CD4-positive, alpha-beta T cell (primary cell): ENCODE measurements around the gene RCAN2. TPM values are rescaled to one million over a fixed set of nuclear protein-coding genes. Genes with fewer than 3 reads are reported as not detected.

Experiments used
- ATAC-seq: fragments of 200-7000 bp; cut with Tn5 transposase; one replicate; pipeline ENCODE4 v1.10.0; 2022; ENCODE audit warnings: mild to moderate bottlenecking; ENCODE audit not compliant: poor library complexity
- CTCF ChIA-PET: fragments of 350-600 bp; sonication (Branson Sonifier 250); formaldehyde crosslinking; loops from one replicate; lab custom pipeline; 2021; ENCODE audit warnings: antibody characterized with exemption, inconsistent platforms; lab: Charles Lee
- POLR2A ChIA-PET: fragments of 350-600 bp; sonication (Branson Sonifier 250); formaldehyde crosslinking; loops from one replicate; lab custom pipeline; 2021; ENCODE audit warnings: antibody characterized with exemption, inconsistent platforms; lab: Charles Lee
- DNase-seq, 14 experiments: peaks; one replicate each; pipeline ENCODE4 v3.0.0-alpha.2; 2013 to 2020; ENCODE audit warnings: mixed read lengths in 2 of 14
- H3K27ac ChIP-seq, 2 donors: one replicate each; pipeline versions ENCODE4 v1.5.1 to v1.7.0; 2013; ENCODE audit warnings: low read length in 2 of 2, low read depth in 1 of 2, mild to moderate bottlenecking in 1 of 2
- H3K27me3 ChIP-seq, 2 experiments: 1 replicate in 1 of 2; 2 replicates in 1 of 2; pipeline versions ENCODE4 v1.6.1 to v1.7.0; 2013; ENCODE audit warnings: low read length in 2 of 2, control low read depth in 1 of 2, mild to moderate bottlenecking in 1 of 2, moderate library complexity in 1 of 2; ENCODE audit not compliant: insufficient read depth in 2 of 2, control insufficient read depth in 1 of 2
- H3K36me3 ChIP-seq: one replicate; pipeline ENCODE4 v1.6.1; 2013; ENCODE audit warnings: low read length, control low read depth; ENCODE audit not compliant: insufficient read depth
- H3K4me1 ChIP-seq: one replicate; pipeline ENCODE4 v1.6.1; 2013; ENCODE audit warnings: low read length, control low read depth; ENCODE audit not compliant: insufficient read depth
- H3K4me3 ChIP-seq: one replicate; pipeline ENCODE4 v1.5.1; 2013; ENCODE audit warnings: mild to moderate bottlenecking, low read length, moderate library complexity
- H3K9me3 ChIP-seq, 2 experiments: 1 replicate in 1 of 2; 2 replicates in 1 of 2; pipeline versions ENCODE4 v1.6.1 to v1.7.0; 2013; ENCODE audit warnings: low read length in 2 of 2, mild to moderate bottlenecking in 2 of 2, control low read depth in 1 of 2, moderate library complexity in 1 of 2; ENCODE audit not compliant: control insufficient read depth in 1 of 2, insufficient read depth in 1 of 2
- H3K27ac Mint-ChIP-seq: one replicate; pipeline ENCODE4 v1.8.0; 2020; ENCODE audit warnings: mixed read lengths
- H3K27me3 Mint-ChIP-seq: one replicate; pipeline ENCODE4 v1.8.0; 2021; ENCODE audit warnings: mixed read lengths
- H3K36me3 Mint-ChIP-seq: one replicate; pipeline ENCODE4 v1.8.0; 2021; ENCODE audit warnings: low read depth, mixed read lengths
- H3K4me1 Mint-ChIP-seq: one replicate; pipeline ENCODE4 v1.8.0; 2021; ENCODE audit warnings: low read depth, mixed read lengths
- H3K4me3 Mint-ChIP-seq: one replicate; pipeline ENCODE4 v1.8.0; 2020; ENCODE audit warnings: mild to moderate bottlenecking, mixed read lengths
- H3K9me3 Mint-ChIP-seq: one replicate; pipeline ENCODE4 v1.8.0; 2020; ENCODE audit warnings: mixed read lengths
- CTCF ChIP-seq: fragments of 200-600 bp; IDR thresholded peaks from one replicate; pipeline ENCODE4 v1.8.0; 2022; ENCODE audit warnings: antibody characterized with exemption, mild to moderate bottlenecking
- intact Hi-C, 2 experiments: fragments of 100-400 bp; cut with DNase I in 1 of 2; cut with micrococcal nuclease in 1 of 2; formaldehyde crosslinking; loops; one replicate each; pipeline versions ENCODE4 v1.15.1 to v1.9.0; 2023 to 2025; cut with DNase I, micrococcal nuclease
- total RNA-seq, 174 experiments: library from RNA in 2 of 174; stranded (reverse) in 2 of 174; gene quantifications; one replicate each; pipeline ENCODE4 v1.2.3 and lab custom pipeline; 2021 to 2026

Gene RCAN2
- total RNA-seq, 2 experiments from 2014 or later = not detected

- Histone ChIP-seq H3K36me3 (no peaks in the 10 kb centered on the region), H3K27ac (no peak overlapping the region), H3K4me3 (no peak overlapping the region), H3K27me3 (peaks cover 6 to 12% of the 10 kb centered on the region in 2 experiments), H3K4me1 (no peaks in the 10 kb centered on the region), H3K9me3 (no peaks in the 10 kb centered on the region)
- H3K27ac Mint-ChIP-seq = no peak overlapping the region
- H3K36me3 Mint-ChIP-seq = no peaks in the 10 kb centered on the region
- intact Hi-C loops = no loop called here
- no peak for DNase-seq
- peaks cover 28% of the 10 kb centered on the region for H3K27me3 Mint-ChIP-seq
- no peak overlapping the region for H3K4me3 Mint-ChIP-seq
- H3K9me3 Mint-ChIP-seq = no peaks in the 10 kb centered on the region
- ChIA-PET POLR2A (no interaction called here), CTCF (no interaction called here)
- no peak for TF ChIP-seq CTCF
- H3K4me1 Mint-ChIP-seq = no peaks in the 10 kb centered on the region
- ATAC-seq = no peak
Observed at GRCh38 chr6:46190889-46191288, 300.4 kb downstream of the RCAN2 start.

- intact Hi-C loops = no loop called here
- ATAC-seq = no peak
- Histone ChIP-seq H3K4me3 (no peak overlapping the region), H3K36me3 (no peaks in the 10 kb centered on the region), H3K4me1 (no peaks in the 10 kb centered on the region), H3K9me3 (no peaks in the 10 kb centered on the region), H3K27me3 (peaks cover 6 to 13% of the 10 kb centered on the region in 2 experiments), H3K27ac (no peak overlapping the region)
- no peak overlapping the region for H3K27ac Mint-ChIP-seq
- TF ChIP-seq CTCF = no peak
- no peaks in the 10 kb centered on the region for H3K9me3 Mint-ChIP-seq
- CTCF ChIA-PET = no interaction called here
- POLR2A ChIA-PET = no interaction called here
- no peaks in the 10 kb centered on the region for H3K4me1 Mint-ChIP-seq
- no peak for DNase-seq
- no peak overlapping the region for H3K4me3 Mint-ChIP-seq
- H3K27me3 Mint-ChIP-seq = peaks cover 34% of the 10 kb centered on the region
- H3K36me3 Mint-ChIP-seq = no peaks in the 10 kb centered on the region
Observed at GRCh38 chr6:46189726-46190125, 301.5 kb downstream of the RCAN2 start.

- Histone ChIP-seq H3K36me3 (no peaks in the 10 kb centered on the region), H3K4me1 (no peaks in the 10 kb centered on the region), H3K27me3 (peaks cover 5 to 20% of the 10 kb centered on the region in 2 experiments), H3K4me3 (no peak overlapping the region), H3K9me3 (no peaks in the 10 kb centered on the region), H3K27ac (no peak overlapping the region)
- DNase-seq = no peak
- H3K9me3 Mint-ChIP-seq = no peaks in the 10 kb centered on the region
- no peak overlapping the region for H3K4me3 Mint-ChIP-seq
- intact Hi-C loops = no loop called here
- ChIA-PET POLR2A (no interaction called here), CTCF (no interaction called here)
- no peak overlapping the region for H3K27ac Mint-ChIP-seq
- no peaks in the 10 kb centered on the region for H3K36me3 Mint-ChIP-seq
- ATAC-seq = no peak
- no peak for TF ChIP-seq CTCF
- H3K4me1 Mint-ChIP-seq = no peaks in the 10 kb centered on the region
- peaks cover 41% of the 10 kb centered on the region for H3K27me3 Mint-ChIP-seq
Observed at GRCh38 chr6:46186583-46186982, 304.7 kb downstream of the RCAN2 start.
